ENCODE measurements around the gene CYP3A7. TPM values are rescaled to one million over a fixed set of nuclear protein-coding genes. Genes with fewer than 3 reads are reported as not detected.
A peak's percentile ranks its signal among the peaks of the same experiment; 100 is the strongest.
"Not testable (repeated sequence)": the region's sequence is repeated elsewhere in the genome, so short reads cannot be mapped to it uniquely, and the experiment has no call there.

CYP3A7 gene
- total RNA-seq, 4 donors from 2014 or later, result 0.26 to 1.7 TPM; not detected in 2

DNA sequence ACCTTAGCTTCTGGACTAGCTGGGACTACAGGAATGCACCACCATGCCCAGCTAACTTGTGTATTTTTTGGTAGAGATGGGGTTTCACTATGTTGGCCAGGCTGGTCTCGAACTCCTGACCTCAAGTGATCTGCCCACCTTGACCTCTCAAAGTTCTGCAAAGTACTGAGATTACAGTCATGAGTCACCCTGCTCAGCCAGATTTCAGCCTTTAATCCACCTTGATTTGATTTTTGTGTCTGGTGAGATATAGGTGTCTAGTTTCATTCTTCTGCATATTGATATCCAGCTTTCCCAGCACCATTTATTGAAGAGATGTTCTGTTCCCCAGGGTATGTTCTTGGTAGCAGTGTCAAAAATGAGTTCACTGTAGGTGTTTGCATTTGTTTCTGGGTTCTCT is 20.1 kb upstream of the CYP3A7 start:
- in situ Hi-C loops (cut with MboI; ENCODE audit: low sequenced_read_pairs in 4 of 4), result no loop called here

DNA sequence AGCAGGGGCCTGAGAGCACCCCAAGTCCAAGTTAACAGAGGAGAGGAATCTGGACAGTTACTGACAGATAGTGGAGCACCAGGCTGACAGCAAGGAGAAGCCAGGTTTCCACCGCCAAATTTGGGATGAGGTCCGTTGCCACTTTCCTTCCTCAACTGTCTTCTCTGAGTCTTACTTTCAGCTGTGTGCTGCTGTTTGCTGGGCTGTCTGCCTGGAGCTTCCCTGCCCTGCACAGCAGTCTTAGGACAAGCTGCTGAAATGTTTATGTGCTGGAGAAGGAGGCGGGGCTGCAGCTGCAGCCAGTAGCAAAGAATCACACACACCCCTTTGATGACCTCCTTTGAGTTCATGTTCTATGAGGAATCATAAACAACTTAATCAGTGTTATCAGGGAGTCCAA is 17.4 kb upstream of the CYP3A7 start:
- Histone ChIP-seq H3K27me3 (no peaks in the 10 kb centered on the region), H3K36me3 (no peaks in the 10 kb centered on the region), H3K4me3 (no peak overlapping the region), H3K9me3 (no peaks in the 10 kb centered on the region), H3K4me1 (peaks cover 0 to 12% of the 10 kb centered on the region in 2 donors), H3K27ac (peak overlapping the region in 1 of 4 donors; percentile 49)
- no peak for DNase-seq
- in situ Hi-C loops (cut with MboI; ENCODE audit: low sequenced_read_pairs in 4 of 4), result no loop called here
- intact Hi-C loops (cut with DNase I; ENCODE audit: low total_unique reads), result no loop called here
- no peak for TF ChIP-seq POLR2A (IDR thresholded peaks at IDR 0.05)
- TF ChIP-seq, protein P1, sequence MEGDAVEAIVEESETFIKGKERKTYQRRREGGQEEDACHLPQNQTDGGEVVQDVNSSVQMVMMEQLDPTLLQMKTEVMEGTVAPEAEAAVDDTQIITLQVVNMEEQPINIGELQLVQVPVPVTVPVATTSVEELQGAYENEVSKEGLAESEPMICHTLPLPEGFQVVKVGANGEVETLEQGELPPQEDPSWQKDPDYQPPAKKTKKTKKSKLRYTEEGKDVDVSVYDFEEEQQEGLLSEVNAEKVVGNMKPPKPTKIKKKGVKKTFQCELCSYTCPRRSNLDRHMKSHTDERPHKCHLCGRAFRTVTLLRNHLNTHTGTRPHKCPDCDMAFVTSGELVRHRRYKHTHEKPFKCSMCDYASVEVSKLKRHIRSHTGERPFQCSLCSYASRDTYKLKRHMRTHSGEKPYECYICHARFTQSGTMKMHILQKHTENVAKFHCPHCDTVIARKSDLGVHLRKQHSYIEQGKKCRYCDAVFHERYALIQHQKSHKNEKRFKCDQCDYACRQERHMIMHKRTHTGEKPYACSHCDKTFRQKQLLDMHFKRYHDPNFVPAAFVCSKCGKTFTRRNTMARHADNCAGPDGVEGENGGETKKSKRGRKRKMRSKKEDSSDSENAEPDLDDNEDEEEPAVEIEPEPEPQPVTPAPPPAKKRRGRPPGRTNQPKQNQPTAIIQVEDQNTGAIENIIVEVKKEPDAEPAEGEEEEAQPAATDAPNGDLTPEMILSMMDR (IDR thresholded peaks at IDR 0.05 in 4 of 5, conservative IDR thresholded peaks at IDR 0.05 in 1 of 5), result no peak
- peak in 1 of 2 donors; percentile 59 for ATAC-seq

More for the DNA sequence above, 20.1 kb upstream of the CYP3A7 start:
- DNase-seq (no peak), ATAC-seq (no peak)
- H3K36me3 ChIP-seq, result no peaks in the 10 kb centered on the region
- peaks cover 0 to 12% of the 10 kb centered on the region in 2 donors for H3K4me1 ChIP-seq
- H3K27ac ChIP-seq, result no peak overlapping the region
- no peak for TF ChIP-seq POLR2A (IDR thresholded peaks at IDR 0.05)
- TF ChIP-seq, protein P1 (IDR thresholded peaks at IDR 0.05 in 4 of 5, conservative IDR thresholded peaks at IDR 0.05 in 1 of 5), result no peak
- intact Hi-C loops (cut with DNase I; ENCODE audit: low total_unique reads), result no loop called here
- no peak overlapping the region for H3K4me3 ChIP-seq
- H3K27me3 ChIP-seq, result no peaks in the 10 kb centered on the region
- no peaks in the 10 kb centered on the region for H3K9me3 ChIP-seq

DNA sequence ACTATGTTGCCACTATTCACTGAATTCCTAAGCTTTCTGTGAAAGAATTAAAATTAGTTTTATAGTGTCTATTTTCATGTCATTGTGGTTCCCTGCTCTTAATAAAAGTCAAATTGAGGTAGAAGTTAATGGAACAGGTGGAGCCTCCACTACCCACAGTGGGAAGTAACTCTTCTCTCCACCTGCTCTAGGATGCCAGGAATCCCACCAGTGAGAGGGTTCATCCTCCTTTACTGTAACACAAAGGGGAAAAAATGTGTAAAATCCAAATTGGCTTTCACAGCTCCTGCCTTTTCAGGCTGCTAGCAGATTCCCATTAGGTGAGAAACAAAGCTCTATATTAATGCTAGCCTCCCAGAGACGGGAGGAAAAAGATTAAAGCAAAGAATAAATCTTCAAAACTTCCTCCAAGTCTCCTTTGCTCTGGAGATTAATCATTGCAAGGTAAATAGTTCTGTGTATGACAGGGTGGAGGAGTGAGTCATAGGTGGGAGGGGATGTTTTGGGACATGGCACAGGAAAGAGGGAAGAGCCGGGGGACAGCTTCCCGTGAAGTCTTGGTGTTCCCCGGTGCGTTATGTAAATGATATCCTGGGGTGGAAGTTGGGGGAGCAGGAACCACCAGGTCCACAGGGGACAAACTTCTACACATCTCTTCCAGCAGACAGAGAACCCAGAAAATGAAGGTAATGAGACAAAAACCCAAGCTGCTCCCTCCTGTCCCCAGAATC is 16.5 kb upstream of the CYP3A7 start:
- H3K9me3 ChIP-seq; intact Hi-C loops (cut with DNase I; ENCODE audit: low total_unique reads); H3K27ac ChIP-seq; H3K27me3 ChIP-seq; in situ Hi-C loops (cut with MboI; ENCODE audit: low sequenced_read_pairs in 4 of 4); H3K36me3 ChIP-seq; H3K4me3 ChIP-seq; DNase-seq: not testable (repeated sequence)
- peak in 1 of 2 donors; percentile 57 for ATAC-seq
- H3K4me1 ChIP-seq, result peaks cover 0 to 12% of the 10 kb centered on the region in 2 donors

DNA sequence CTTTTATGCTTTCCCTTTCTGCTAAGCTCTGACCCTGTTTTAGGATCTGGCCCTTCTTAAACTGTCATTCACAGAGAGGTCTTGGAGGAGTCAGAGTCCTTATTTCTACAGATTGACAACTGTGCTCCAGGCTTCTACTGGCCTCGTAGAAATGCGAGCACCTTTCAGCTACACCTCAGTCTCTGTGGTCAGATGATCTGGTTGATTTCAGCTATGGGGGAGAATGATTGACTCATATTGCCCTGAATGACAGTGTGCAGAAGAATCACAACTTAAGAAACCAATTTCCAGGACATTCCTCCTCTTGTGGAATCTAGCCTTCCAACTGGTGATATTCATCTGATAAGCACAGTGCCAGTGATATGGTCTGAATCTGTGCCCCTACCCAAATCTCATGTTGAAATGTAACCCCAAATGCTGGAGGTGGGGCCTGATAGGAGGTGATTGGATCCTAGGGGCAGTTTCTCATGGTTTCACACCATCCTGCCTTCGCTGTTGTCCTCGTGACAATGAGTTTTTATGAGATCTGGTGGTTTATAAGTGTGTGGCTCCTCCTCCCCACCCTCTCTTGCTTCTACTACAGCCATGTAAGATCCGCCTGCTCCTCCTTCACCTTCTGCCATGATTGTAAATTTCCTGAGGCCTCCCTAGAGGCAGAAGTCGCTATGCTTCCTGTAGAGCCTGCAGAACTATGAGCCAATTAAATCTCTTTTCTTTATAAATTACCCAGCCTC is 14.0 kb upstream of the CYP3A7 start:
- intact Hi-C loops (cut with DNase I; ENCODE audit: low total_unique reads) (no loop called here), in situ Hi-C loops (cut with MboI; ENCODE audit: low sequenced_read_pairs in 4 of 4) (no loop called here)
- no peak for ATAC-seq
- DNase-seq, result no peak
- H3K9me3 ChIP-seq, result no peaks in the 10 kb centered on the region
- TF ChIP-seq, protein P1 (IDR thresholded peaks at IDR 0.05 in 4 of 5, conservative IDR thresholded peaks at IDR 0.05 in 1 of 5), result no peak
- no peak for TF ChIP-seq POLR2A (IDR thresholded peaks at IDR 0.05)
- no peak overlapping the region for H3K27ac ChIP-seq
- H3K4me3 ChIP-seq, result no peak overlapping the region
- H3K36me3 ChIP-seq, result no peaks in the 10 kb centered on the region
- no peaks in the 10 kb centered on the region for H3K27me3 ChIP-seq
- H3K4me1 ChIP-seq, result peaks cover 0 to 12% of the 10 kb centered on the region in 2 donors

DNA sequence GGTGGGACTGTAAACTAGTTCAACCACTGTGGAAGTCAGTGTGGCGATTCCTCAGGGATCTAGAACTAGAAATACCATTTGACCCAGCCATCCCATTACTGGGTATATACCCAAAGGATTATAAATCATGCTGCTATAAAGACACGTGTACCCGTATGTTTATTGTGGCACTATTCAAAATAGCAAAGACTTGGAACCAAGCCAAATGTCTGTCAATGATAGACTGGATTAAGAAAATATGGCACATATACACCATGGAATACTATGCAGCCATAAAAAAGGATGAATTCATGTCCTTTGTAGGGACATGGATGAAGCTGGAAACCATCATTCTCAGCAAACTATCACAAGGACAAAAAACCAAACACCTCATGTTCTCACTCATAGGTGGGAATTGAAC is 11.9 kb upstream of the CYP3A7 start:
- H3K9me3 ChIP-seq; intact Hi-C loops (cut with DNase I; ENCODE audit: low total_unique reads); H3K27me3 ChIP-seq; H3K36me3 ChIP-seq; H3K4me3 ChIP-seq; in situ Hi-C loops (cut with MboI; ENCODE audit: low sequenced_read_pairs in 4 of 4); ATAC-seq; DNase-seq; H3K27ac ChIP-seq: not testable (repeated sequence)
- peaks cover under 1 to 10% of the 10 kb centered on the region in 2 donors for H3K4me1 ChIP-seq

DNA sequence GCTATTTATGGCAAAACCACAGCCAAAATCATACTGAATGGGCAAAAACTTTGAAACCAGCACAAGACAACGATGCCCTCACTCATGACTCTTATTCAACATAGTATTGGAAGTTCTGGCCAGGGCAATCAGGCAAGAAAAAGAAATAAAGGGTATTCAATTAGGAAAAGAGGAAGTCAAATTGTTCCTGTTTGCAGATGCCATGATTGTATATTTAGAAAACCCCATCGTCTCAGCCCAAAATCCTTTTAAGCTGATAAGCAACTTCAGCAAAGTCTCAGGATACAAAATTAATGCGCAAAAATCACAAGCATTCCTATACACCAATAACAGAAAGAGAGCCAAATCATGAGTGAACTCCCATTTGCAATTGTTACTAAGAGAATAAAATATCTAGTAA is 10.4 kb upstream of the CYP3A7 start:
- in situ Hi-C loops (cut with MboI; ENCODE audit: low sequenced_read_pairs in 4 of 4); H3K27ac ChIP-seq; H3K4me3 ChIP-seq; DNase-seq; H3K9me3 ChIP-seq; H3K36me3 ChIP-seq; intact Hi-C loops (cut with DNase I; ENCODE audit: low total_unique reads); H3K27me3 ChIP-seq; ATAC-seq: not testable (repeated sequence)
- H3K4me1 ChIP-seq, result peaks cover 14% of the 10 kb centered on the region in 2 donors
